NCI-H774 (cell line): ENCODE measurements around the gene IGFBP5.

Source experiments
- DNase-seq: peaks from one replicate; lab custom pipeline; 2025; lab: John Stamatoyannopoulos, UW

IGFBP5 gene

DNA sequence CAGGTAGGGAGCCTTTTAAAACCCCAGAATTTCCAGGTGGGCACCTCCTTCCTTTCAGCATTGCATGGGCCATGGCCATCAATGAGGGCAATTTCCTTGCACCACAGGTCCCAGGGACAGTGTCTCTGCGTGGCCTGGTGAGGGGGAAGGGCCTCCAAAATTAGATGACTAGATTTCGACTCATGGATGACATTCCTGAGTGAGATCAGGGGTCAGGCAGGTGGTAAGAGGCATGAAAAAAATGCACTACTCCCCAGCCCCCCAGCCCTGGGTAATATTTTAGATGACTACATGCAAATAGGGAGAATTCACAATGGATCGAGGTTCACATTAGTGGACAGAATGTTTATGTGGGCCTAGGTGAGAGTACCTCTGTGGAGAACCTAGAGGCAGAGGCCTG is 19.0 kb upstream of the IGFBP5 start:
- no peak for DNase-seq

DNA sequence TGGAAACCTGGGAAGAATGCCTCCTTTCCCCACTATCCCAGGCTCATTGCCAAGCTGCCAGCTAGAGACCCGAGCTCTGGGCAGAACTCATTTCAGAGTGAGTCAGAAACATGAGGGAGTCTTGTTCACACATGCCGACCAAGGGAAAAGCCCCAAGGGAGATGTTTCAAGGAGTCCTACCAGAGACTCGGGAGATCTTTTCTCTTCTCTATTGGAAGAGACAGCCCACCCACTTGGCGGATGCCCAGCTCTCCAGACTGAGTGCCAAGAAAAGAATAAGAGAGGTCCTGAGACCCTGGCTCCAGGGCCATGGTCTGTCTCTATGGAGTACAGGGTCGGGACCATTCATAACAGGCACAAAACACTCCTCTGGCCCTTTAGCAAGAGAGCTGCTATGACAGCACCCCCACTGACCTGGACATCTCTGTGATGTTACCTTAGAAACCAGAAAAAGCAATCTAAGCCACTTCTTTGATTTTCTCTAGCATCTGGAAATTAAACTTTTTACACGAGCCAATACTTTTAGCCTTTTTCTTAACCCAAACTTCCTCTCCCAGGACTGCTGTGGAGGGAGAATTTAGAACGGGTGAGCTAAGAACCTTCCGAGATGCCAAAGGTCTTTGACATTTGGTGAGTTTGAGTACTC is 18.5 kb upstream of the IGFBP5 start:
- no peak for DNase-seq

GRCh38 chr2:216711348-216711747 is 16.0 kb upstream of the IGFBP5 start:
- no peak for DNase-seq

GRCh38 chr2:216710551-216711301 is 15.4 kb upstream of the IGFBP5 start:
- DNase-seq = no peak

DNA sequence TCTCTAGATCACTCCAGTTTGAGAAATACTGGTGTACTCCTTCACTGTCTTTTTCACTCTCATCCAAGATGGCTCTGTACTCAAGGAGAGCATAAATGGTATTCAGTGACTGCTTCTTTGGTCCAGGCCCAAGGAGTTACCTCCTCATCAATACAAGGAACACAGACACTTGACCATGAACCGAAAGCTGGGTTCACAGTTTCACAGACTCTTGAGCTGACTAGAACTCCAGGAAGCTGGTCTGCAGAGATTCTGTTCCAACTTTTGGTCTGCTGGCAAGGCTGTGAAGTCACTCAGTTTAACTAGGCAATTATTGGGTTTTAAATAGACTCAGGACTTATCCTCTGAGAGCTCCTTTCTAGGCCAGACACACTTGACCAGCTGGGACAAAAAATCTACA is 7.4 kb upstream of the IGFBP5 start:
- DNase-seq = no peak

- DNase-seq = no peak
Observed at GRCh38 chr2:216701544-216701943, 6.2 kb upstream of the IGFBP5 start.

DNA sequence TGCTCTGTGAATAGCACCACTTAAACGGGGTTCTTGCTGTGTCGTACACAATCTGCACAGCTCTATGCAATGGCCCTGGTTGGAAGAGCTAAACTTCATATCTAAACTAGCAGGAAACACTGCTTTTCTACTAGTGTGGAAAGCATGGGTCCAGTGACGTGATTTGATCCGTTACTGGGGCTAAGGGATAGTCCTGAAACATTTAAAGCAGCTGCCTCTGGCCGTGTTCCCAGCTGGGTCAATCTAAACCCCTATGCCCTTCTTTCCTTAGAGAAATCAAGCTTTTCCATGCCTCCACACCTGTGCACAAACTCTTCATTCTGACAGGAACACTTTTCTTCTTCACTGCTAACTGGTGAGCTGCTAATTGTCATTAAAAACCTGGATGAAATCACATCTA is 5.4 kb upstream of the IGFBP5 start:
- DNase-seq = no peak

- DNase-seq = peak; percentile 26
Observed at GRCh38 chr2:216700088-216700567, 4.8 kb upstream of the IGFBP5 start.

DNA sequence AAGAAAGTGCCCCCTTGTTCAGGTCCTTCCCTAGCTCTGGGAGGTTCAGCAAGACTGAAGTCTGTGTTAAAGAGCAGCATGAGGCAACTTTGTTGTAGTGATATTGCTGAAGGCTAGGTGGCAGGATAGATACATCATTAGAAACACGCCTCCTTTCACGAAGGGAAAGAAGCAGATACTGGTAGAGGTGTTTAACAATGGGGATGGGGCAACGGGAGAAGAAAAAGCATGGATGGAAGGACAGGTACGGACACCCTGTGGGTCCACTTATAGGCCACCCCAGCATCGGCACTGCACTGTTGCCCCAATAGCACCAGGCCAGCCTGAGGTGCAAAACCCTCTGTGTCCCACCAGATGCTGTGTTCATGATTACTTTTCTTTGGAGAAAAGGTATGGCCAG is 3.5 kb upstream of the IGFBP5 start:
- DNase-seq = peak; percentile 77

- no peak for DNase-seq
Observed at GRCh38 chr2:216698293-216698692, 2.9 kb upstream of the IGFBP5 start.

GRCh38 chr2:216696751-216697560 is 1.6 kb upstream of the IGFBP5 start:
- no peak for DNase-seq

DNA sequence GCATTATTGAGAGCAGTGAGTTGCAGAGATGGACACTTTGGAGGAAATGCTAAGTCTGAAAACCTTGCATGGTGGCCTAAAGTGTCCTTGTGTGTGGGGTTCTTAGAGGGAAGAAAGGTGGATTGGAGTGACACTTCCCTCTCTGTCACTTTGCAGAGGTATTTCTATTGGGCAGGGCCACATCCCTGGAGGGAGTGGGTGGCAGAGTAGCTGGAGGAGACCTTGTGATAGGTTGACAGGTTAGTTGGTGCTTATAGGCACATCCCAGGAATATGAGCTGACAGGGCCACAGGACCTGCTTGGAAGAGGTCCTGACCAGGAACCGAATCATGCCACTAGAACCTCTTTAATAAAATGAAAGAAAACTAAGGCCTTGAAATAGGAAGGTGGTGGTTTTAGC is 972 bp upstream of the IGFBP5 start:
- no peak for DNase-seq

DNA sequence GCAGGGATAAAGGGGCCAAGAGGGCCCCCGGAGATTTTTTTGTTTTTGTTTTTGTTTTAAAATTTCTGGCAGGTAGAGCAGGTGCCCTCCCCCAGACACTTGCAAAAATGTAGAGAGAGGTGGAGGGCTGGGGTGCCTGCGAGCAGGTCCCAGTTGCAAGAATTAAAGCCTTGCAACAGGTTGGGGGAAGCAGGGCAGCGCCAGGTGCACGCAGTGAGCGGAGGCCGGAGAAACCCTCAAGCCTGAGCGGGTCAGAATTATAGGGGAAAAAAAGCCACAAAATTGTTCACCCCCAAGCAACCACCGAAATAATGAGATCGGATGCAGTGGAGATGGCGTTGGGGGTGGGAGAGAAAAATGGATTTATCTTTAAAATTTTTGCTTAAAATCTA is 527 bp downstream of the IGFBP5 start:
- DNase-seq = no peak

DNA sequence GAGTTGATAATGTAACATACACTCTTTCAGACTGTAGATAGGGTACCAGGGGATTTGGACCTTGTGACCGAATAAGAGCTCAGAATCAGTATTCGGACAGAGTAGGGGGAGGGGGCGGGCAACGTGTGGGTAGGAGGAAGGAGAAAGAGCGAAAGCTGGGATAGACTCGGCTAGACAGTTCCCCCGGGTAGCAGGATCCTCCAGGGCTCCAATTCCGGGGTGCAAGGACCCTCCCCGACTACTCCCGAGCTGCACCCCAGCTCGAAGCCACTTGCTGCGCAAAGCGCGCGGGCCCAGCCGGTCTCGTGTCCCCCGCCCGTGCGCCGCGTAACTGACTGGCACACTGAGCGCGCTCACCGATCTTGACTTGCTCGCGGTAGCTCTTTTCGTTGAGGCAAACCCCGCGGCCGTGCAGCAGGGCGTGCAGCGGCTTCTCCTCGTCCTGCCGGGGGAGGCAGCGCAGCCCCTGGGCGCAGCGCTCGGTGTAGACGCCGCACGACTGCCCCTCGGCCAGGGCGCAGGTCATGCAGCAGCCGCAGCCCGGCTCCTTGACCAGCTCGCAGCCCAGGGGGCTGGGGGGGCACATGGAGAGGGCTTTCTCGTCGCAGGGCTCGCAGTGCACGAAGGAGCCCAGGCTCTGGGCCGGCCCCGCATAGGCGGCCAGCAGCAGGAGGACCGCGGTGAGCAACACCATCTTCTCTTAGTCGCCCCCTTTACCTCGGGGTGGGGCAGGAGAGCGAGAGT is 1.1 kb downstream of the IGFBP5 start:
- DNase-seq = peak; percentile 55

DNA sequence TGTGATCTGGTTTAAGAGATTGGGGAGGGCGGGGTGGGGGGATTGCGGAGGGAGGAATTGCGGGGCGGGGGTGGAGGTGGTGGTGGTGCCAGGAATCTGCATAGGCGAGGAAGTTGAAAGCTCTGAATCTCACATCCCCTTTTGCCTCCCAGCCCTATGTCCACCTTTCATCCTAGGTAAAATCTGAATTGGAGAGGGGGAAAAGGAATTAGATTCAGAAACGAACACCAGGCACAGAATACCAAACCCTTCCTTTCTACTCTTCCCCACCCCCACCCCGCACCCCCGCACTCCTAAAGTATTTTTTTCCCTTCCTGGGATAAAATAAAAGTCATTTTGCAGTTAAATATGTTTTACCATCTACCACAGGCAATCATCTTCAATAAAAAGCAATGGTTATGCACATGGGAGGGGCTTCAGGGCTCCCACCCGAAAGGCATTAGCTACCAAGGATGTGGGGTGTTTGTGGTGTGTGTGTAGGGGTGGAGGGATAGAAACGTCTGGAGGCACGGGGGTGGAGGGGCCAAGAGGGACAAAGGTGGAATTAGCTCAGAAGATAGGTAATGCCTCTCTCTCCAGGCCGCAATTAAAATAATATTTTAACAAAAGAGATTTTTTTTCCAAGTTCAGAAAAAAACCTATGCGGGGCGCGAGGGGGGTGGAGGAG is 1.8 kb downstream of the IGFBP5 start:
- DNase-seq = no peak

- DNase-seq = peak; percentile 92
Observed at GRCh38 chr2:216692636-216693413, 2.5 kb downstream of the IGFBP5 start.

DNA sequence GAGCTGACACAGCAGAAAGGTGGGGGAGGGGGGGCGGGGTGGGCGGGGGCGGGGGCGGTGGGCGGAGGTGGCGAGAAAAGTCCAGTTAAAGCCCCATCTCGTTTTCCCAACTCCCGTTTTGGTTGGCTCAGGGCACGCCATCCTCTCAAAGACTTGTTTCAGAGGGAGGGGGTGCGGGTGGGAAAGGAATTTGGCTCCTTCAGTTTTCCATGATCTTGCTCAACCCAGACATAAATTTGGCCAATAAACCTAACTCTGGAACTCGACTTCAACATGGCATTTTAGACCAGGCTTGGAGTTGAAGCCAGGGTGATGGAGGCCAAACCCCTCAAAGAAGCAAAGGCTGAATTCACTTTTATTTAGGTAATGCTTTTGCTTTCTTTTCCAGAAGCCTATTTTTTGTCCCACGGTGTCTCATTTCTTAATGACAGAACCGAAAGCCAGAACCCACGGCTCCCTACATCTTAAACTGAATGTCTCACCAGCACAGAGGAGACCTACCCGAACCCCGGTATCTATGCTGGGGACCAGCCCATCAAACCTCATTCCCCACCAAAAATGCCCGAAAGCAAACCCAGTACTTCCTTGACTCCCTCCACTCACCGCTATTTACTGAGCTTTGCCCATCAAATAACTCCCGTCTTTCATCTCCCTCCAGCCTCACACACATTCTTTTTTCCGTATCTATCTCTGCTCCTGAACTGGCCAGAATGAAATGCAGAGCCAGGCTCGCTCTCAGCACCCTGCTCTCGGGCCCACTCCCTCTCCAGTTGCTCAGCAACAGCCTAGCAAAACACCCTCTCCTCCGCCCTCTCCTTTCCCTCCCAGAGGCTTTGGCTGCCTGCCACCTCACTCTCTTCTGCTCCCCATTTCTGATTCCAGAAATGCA is 4.3 kb downstream of the IGFBP5 start:
- DNase-seq = peak; percentile 85

- no peak for DNase-seq
Observed at GRCh38 chr2:216690456-216690852, 4.9 kb downstream of the IGFBP5 start.

DNA sequence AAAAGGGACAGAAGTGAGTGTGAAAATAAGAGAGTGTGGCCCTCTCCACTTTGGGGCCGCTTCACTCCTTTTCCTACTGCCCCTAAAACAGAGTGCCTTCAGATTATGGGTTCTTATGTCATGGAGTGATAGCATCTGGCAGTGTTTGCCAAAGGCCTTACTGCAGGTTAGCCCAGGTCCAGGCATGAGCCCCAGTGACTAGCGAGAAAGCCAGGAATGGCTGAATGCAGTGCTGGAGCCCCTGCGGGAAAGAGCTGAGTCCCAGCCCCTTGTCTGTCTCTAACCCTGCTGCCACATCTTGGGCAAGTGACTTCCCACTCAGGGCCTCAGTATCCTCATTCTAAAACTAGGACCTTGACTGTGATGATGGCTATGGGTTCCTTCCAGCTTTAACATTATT is 6.0 kb downstream of the IGFBP5 start:
- DNase-seq = no peak
